HG03469 (cell line): ENCODE results near the gene SUPT5H.

Experiments used
- ATAC-seq: cut with Tn5 transposase; IDR thresholded peaks from one replicate; pipeline ENCODE4 v1.9.1; 2021; ENCODE audit warnings: mild to moderate bottlenecking, moderate library complexity, moderate number of reproducible peaks; ENCODE audit not compliant: unreplicated experiment

The SUPT5H gene

DNA sequence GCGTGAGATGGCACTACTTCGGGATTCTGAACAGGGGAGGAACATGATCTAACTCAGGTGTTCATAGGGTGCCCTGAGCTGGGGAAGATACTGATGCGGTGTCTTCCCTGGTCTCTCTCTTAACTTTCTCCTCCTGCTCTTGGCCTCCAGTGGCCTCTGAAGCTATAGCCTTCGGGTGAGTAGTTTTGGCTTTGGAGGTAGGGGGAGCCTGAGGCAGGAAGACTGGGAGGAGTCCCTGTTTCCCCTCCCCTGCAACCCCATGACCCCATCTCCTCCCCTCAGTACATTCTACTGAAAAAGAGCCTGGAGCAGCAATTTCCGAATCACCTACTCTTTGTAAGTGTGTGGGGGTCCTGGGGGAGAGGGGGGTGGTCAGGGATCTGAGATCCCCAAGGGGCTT is 73.1 kb downstream of the SUPT5H start:
- ATAC-seq = no peak

DNA sequence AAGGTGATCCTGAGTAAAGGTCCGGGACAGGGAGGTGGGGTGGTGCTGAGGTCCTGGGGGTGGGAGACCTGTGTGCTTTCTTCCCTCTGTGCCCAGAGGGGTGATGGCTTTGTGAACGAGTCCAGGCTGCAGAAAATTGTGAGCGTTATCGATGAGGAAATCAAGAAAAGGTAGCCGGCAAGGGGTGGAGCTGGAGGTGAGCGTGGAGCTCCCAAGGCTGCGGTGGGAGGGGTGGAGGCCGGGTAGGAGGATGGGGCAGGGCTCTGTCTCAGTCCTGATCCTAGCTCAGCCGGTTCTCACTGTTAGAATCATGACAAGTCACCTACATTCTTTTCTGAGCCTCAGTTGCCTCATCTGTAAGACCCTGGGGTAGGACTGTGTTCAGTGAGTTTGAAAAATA is 73.6 kb downstream of the SUPT5H start:
- ATAC-seq = no peak

DNA sequence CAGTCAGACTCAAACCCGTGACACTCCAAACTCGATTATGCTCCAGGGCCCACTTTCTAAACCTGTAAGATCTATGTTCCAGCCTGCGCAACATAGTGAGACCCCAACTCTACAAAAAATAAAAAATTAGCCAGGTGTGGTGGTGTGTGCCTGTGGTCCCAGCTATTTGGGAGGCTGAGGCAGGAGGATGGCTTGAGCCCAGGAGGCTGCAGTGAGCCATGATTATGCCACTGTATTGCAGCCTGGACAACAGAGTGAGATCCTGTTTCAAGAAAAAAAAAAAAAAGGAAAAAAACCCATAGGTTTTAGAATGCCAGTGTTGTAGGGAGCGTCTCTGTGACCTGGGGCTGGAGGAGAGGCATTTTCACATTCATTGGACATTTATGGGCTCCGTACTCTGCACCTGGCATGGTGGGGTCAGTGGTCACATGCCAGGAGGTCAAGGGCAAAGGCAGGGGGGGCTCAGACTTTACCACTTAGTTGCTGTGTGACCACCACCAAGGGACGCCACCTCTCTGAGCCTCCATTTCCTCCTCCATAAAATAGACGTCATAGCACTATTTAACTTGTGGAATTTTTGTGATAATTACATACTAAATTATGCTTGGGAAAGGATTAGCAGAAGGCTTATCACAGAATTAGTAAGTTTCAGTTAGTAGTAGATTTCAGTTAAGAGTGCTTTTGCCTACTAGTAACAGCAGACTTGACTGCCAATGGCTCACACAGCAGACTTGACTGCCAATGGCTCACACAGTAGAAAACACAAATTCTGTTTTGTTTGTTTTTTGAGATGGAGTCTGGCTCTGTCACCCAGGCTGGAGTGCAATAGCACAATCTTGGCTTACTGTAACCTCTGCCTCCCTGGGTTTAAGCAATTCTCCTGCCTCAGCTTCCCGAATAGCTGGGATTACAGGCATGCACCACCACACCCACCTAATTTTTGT is 75.4 kb downstream of the SUPT5H start:
- ATAC-seq = no peak

DNA sequence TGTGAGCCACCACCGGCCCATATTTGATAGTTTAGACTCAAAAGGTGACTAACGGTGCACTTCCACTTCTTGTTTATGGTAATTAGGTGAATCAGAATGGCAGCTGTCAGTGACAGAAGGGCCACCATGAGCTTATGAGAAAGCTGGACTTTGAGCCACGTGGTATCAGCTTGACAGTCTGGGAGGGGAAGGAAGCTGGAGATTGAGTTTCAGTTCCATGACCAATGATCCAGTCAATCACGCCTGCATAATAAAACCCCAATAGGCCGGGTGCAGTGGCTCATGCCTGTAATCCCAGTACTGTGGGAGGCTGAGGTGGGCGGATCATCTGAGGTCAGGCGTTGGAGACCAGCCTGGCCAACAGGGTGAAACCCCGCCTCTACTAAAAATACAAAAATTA is 79.1 kb downstream of the SUPT5H start:
- no peak for ATAC-seq

DNA sequence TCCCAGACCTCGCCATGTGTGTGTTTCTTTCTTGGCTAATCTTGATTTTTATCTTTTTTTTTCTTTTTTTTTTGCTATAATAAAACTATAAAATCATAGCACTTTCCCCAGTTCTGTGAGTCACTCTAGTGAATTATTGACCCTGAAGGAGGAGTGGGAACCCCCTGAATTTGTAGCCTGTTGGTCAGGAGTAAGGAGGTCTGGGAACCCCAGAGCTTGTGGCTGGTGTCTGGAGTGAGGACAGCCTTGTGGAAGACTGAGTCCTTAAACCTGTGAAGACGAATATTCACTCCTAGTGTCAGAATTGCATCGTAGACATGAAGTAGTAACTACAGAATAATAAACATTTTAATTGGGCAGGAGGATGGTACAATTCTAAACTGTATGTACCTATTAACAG is 79.8 kb downstream of the SUPT5H start:
- ATAC-seq = no peak
